Vagina (tissue), 2 donors: ENCODE data around the gene OR5AC2.

ENCODE experiments used
- CTCF ChIP-seq, 3 experiments: fragments of 450-650 bp in 2 of 3; fragments of 200-600 bp in 1 of 3; sonication (generic) in 1 of 3; IDR thresholded peaks; one replicate each; pipeline ENCODE4 v1.5.1; 2017 to 2019; ENCODE audit warnings: antibody characterized with exemption in 3 of 3, mild to moderate bottlenecking in 2 of 3, moderate library complexity in 2 of 3
- POLR2A ChIP-seq, 2 donors: fragments of 450-650 bp; IDR thresholded peaks; one replicate each; pipeline ENCODE4 v1.6.1; 2017; ENCODE audit warnings: antibody characterized with exemption in 2 of 2, mild to moderate bottlenecking in 2 of 2, moderate library complexity in 2 of 2
- POLR2AphosphoS5 ChIP-seq, 2 donors: sonication (generic); formaldehyde crosslinking; IDR thresholded peaks; one replicate each; pipeline ENCODE4 v1.9.0; 2017; ENCODE audit warnings: antibody characterized with exemption in 2 of 2, mild to moderate bottlenecking in 2 of 2, low read depth in 1 of 2; ENCODE audit not compliant: insufficient read depth in 1 of 2

DNA sequence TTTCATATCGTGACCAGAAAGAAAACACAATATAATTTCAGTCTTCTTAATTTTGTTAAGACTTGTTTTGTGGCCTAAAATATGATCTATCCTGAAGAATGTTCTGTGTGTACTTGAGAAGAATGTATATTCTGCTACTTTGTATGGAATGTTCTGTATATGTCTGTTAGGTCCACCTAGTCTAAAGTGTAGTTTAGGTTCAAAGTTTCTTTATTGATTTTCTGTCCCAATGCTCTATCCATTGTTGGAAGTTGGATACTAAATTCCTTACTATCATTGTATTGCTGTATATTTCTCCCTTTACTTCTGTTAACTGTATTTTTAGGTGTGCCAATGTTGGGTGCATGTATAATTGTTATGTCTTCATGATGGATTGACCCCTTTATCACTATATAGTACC is 21.2 kb downstream of the OR5AC2 start:
- TF ChIP-seq CTCF (IDR thresholded peaks at IDR 0.05) = no peak
- TF ChIP-seq POLR2AphosphoS5 (IDR thresholded peaks at IDR 0.05; ENCODE audit: insufficient read depth in 1 of 2, low read depth in 1 of 2) = no peak
- no peak for TF ChIP-seq POLR2A (IDR thresholded peaks at IDR 0.05)
